HG02642 (cell line): ENCODE results near the gene MUCL1.
"Not testable (repeated sequence)": the region's sequence is repeated elsewhere in the genome, so short reads cannot be mapped to it uniquely, and the experiment has no call there.

Experiments
- ATAC-seq: cut with Tn5 transposase; IDR thresholded peaks from one replicate; pipeline ENCODE4 v1.9.1; 2021; ENCODE audit warnings: mild to moderate bottlenecking; ENCODE audit not compliant: unreplicated experiment, poor library complexity

The MUCL1 gene, protein sequence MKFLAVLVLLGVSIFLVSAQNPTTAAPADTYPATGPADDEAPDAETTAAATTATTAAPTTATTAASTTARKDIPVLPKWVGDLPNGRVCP

DNA sequence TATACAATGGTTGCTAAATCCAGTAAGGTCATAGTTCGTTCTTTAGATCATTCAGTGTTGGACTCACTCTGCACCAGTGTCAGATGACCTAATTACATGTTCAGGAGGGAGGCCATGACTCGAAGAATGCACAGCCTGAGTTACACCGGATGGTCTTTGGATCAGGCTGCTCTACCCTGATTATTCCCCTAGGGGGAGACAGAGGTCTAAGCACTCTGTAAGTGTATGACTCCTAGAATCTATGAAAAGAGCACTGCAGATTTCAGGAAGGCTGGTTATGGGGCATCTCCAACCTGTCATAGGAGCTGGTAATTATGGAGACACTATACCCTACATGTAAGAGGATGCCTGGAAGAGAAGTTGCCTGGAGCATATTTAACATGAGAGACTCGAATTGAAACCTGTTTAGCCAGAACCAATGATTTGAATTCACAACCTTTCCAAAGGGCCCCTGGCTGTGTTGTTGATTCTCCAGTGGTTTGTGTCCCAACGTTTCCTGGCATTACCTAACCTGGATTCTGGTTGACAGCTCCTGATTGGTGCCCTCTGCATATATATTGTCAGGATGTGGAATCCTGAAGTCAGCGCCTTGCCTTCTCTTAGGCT lies at the start of gene MUCL1:
MUCL1 (plus strand) TSS at position 584 of the 606 bp plus-strand sequence. CDS start 67 bp downstream, outside the sequence.
- ATAC-seq = peak; percentile 98

DNA sequence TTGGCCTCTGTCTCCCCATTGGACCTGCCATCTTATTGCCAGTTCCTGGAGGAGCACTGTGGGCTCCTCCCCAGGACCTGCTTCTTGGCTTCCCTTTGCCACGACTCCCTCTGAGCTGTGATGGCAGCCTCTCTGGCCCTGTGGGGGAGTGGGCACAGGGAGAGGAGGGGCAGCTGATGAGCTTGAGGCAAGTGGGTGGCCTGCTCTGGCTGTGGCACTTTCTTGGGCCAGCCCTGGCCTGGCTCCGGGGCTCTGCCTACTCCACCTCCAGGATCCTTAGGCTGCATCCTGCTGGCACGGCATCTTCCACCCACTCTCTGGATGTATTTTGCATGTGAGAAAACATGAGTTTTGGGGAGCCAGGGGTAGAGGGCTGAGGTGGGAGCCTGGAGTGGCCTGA lies 32.6 kb upstream of the MUCL1 start:
- ATAC-seq = no peak

DNA sequence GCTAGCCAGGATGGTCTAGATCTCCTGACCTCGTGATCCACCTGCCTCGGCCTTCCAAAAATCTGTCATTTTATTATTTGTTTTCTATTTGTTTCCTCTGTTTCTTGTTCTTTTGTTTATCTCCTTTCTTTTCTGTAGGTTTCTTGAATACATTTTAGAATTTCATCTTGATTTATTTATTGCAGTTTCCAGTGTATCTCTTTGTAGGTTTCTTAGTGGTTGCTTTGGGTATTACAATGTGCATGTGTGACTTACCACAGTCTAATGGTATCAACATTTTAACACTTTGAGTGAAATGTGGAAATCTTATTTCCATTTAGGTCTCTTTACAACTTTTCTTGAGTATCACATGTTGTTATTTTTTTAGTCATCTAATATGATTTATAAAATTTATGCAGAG lies 29.9 kb upstream of the MUCL1 start:
- no peak for ATAC-seq

DNA sequence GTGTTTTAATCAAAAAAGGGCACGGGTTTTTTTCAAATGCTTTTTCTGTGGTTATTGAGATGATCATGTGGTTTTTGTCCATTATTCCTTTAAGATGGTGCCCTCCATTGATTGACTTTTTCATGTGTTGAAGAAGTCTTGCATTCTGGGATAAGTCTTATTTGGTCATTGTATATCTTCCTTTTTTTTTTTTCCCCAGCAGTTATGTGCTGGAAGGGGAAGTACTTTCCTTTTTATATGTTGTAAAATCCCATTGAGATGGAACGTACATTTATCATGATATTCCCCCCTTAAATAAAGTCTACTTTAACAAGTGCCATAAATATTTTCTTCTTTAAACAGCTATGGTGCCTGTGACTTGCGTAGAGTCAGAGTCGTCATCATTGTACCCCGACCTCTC lies 24.8 kb upstream of the MUCL1 start:
- no peak for ATAC-seq

DNA sequence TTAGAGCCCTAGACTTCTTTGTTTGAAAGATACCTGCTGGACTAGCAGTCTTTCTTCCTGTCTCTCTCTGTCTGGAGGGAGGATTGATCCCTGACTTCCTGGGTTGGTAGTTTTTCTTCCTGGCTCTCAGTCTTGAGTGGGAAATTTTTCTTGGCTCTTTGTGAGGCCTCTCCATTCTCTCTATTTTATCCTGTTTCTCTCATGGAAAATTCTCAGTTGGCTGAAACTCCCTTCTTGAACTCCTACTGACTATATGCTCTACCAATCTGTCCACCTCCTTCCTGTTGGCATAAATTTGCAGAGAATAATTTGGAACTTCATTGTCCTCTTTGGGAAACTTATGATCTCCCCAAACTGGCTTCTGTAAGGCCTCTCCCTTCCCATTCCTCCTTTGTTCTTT lies 24.1 kb upstream of the MUCL1 start:
- no peak for ATAC-seq

DNA sequence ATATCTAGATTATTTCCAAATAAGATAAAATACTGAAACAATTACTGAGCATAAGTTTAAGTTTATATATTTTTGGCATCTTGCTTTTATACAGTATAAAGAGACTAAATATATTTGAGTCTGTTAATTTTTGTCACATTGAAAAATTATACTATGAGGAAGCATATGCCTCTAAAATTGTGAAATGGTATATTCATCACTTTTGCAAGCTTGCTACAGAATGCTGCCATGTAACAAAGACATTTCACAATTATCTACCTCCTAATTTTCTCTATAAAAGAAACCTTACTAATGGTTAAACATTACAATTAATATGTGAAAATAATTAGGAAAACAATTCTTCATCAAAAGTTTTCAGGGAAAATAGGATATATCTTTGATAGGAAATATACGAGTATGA lies 22.7 kb upstream of the MUCL1 start:
- no peak for ATAC-seq

DNA sequence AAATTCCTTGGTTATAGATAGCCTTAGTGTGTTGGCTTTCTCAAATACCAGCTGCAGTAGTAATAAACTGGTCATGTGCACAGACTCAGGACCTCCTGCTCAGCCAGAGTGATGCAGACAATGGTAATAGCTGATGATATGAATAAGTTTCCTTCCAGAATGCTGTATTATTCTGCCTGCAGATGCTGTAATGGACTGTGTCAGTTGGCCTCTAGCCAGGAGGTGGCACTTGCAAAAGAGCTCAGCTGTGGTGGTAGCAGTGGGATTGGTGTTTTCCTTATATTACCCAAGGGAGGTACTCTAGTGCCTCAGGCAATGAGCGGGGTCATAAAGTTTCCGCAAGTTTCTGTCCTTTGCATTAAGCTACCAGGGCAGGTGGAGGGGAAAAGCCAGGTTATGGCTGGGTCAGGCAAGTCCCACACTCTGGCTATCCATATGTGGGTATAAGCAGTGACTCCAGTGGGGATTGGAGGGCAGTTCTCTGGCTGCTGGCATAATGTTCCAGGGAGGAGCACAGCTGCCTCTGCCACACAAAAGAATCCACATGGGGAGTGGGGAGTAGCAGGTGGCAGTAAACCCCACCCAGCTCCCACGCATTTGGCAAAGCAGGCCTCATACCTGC lies 14.0 kb upstream of the MUCL1 start:
- ATAC-seq = no peak

DNA sequence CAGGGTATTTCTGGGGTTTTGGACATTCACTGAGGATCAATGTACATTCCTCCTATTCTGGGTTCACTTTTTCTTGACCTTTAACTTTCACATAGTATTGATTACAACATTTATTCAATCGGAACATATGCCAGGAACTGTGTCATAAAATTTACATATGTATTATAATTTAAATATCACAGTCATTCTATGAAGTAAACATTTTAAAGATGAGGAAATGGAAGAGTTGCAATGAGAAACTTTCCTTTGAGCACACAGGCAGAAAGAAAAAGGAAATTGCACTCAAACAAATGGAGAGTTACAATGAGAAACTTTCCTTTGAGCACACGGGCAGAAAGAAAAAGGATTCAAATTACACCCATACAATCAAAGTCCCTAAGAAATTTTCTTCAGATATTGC lies 3.1 kb downstream of the MUCL1 start:
- ATAC-seq = no peak

DNA sequence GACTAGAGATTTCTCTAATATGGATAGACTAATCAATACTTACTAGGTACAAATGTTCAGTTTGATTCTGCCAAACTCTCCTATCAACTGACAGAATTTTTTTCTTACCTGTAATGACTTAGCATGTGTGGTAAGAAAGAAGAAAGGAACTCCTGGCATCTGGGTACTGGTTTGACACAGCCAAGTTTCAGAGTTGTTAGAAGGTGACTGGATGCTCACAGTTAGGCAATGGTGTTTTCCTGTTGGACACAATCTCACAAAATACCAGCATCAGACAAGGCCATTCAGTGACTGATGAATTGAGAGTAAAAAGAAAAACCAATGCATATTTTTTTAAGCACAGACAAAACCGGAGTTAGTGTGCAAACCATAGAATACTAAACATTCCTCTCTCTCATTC lies 4.2 kb downstream of the MUCL1 start:
- no peak for ATAC-seq

DNA sequence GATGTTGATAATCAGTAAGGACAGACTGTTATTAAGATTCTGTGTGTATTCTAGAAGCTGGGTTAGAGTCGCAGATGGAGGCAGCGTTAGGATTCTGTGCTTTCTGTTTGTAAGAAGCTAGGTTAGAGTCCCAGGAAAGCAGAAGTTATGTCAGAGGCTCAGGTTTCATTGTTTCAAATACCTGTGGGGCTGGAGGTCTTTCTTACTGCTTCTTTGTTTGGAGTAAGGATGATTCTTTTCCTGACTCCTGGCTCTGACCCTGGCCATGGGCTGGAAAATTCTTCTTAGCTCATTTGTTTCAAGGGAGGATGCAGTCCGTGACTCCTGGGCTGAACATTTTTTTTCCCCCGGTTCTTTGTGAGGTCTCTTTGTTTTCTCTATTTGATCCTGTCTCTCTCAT lies 5.2 kb downstream of the MUCL1 start:
- ATAC-seq = no peak

DNA sequence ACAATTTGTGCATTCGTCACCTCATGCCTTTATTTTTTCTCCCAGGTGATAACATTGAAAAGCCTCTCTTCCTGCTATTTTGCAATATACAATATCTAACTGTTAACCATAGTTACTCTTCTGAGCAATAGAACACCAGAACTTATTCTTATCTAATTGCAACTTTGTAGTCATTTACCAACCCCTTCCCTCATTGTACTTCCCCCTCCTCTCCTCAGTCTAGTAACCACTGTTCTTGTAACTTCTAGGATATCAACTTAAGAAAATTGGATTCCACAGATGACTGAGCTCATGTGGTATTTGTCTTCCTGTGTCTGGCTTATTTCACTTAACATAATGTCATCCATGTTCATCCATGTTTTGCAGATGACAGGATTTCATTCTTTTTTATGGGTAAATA lies 7.6 kb downstream of the MUCL1 start:
- ATAC-seq = no peak

DNA sequence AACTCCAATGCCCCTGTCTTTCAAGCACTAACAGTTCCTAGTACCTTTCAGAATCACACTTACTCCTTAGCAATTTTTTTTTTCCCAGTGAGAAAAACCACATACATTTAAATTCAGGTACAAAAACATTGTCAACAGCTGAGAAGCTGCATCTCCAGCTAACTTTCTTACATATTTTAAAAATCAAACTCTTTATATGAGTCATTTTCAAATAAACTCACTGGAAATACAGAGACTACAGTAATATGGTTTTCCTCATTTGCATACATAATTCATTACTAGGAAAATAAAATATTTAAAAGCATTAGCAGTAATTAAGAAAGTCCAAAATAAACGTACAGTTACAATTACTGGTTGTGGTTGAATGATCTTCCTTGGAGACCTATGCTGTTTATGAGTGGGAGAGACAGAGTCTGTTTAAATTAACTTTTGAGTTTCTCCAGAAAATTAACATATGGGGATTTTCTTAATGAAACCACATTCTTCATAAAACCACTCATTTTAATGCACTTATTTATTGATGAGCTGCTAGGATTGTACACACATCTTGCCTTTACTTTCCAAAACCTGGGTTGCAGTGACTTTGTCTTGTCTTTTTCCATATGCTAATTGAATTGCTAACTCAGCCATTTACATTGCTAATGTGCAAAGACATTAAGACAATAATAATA lies 9.8 kb downstream of the MUCL1 start:
- no peak for ATAC-seq

DNA sequence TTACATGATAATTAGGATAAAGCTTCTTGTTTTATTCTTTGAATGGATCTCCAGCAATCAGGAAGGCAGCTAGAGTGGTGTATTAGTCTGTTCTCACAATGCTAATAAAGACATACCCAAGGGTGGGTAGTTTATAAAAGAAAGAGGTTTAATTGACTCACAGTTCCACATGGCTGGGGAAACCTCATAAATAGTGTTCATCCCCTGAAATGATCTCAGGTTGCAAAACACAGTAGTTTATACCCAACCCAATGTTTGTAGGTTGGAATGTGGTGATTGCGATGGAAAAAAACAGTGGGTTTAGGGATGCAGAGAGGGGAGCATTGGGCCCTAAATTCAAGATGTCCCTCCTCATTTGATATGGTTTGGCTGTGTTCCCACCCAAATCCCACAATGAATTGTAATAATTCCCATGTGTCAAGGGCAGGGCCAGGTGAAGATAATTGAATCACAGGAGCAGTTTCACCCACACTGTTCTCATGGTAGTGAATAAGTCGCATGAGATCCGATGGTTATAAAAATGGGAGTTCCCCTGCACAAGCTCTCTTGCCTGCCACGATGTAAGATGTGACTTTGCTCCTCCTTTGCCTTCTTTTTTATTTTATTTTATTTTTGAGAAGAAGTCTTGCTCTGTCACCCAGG lies 11.5 kb downstream of the MUCL1 start:
- ATAC-seq = no peak

DNA sequence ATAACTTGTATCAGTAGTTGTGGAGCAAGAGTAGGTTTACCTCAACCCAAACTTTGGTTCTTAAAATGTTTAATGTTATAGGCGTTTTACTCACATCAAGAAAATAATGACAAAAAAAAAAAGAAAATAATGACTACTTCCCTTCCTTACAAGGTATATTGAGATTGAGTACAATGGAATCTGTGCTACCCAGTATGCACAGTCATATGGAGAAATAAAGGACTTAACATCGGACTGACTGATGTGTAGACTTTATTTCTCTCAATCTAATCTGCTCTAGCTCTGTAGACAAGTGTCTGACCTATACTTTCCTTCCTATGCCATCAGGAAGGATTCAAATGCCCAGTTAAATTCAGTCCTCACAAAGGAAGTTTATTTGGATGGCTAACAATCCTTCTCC lies 14.4 kb downstream of the MUCL1 start:
- ATAC-seq = no peak

DNA sequence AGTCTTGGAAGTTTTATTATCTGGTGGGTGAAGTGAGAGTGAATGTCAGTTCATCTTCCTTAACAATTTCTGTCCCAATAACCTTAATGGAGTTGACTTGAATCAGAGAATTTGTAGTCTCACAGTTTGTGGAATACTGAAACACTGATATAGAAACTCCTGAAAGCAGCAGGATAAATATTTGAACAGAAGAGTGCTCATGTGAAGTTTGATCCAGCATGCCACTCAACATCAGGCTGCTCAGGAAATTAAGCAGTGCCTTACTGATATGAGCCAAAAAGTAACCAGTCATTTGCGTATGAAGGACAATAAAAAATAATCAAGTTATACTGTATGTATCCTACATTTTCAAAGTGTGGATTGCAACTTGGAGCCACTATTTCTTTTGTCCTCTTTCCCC lies 15.7 kb downstream of the MUCL1 start:
- no peak for ATAC-seq

DNA sequence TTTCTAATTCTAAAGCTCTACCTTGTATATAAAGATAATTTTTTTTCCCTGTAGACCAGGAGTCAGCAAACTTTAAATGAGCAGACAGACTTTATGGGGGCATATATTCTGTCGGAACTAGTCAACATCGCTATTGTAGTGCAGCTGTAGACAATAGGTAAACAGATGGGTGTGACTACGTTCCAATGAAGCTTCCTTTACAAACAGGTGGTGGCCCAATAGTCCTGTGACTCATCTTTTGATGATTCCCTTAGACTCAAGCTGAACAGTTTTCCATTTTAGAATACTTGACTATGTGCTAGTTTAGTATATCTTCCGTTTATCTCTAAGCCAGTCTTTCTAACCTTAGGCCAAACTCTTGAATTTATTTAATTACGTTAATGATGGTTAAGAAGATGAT lies 16.3 kb downstream of the MUCL1 start:
- no peak for ATAC-seq

DNA sequence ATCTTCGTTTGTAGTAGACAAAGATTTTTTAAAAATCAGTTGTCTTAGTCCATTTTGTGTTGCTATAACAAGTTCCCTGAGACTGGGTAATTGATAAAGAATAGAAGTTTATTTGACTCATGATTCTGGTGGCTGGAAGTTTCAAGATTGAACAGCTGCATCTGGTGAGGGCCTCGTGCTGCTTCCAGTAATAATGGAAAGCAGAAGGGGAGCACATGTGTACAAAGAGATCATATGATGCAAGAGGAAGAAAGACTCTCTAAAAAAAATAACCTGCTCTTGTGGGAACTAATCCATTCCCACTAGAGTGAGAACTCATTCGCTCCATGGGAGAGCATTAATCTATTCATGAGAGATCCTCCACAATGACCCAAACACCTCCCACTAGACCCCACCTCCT lies 24.8 kb downstream of the MUCL1 start:
- no peak for ATAC-seq

DNA sequence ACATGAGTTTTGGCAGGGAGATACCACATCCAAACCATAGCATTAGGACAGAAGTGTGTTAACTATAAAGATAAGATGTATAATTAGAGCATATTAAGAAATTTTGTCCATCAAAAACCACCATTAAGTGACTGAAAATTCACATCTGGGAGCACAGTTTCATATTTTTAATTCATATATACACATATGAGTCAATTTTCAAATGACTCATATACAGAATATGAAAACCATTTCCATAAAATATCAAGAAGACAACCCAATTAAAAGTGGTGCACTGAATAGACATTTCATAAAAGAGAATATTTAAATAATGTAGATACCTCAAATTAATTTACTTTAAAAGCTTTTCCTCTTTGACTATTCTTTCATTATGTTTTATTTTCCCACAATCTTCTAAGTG lies 25.3 kb downstream of the MUCL1 start:
- ATAC-seq = no peak

DNA sequence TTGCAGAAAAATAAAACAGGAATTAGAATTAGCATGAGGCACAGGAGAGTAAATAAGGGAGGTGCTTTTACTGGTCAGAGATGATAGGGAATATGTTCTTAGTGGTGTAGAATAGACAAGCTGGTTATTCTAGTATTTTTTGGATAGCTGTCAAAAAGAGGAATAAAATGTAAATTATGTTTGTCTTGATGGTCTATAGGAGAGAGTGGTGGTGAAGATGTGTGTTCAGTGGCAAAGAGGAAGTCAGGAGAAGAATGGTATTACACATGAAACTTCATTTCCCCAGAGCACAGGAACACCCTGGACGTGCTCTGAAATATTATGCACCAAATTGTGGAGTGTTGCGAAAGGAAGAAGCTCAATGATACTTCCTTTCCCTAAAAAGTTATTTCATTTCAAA lies 27.8 kb downstream of the MUCL1 start:
- ATAC-seq = no peak

DNA sequence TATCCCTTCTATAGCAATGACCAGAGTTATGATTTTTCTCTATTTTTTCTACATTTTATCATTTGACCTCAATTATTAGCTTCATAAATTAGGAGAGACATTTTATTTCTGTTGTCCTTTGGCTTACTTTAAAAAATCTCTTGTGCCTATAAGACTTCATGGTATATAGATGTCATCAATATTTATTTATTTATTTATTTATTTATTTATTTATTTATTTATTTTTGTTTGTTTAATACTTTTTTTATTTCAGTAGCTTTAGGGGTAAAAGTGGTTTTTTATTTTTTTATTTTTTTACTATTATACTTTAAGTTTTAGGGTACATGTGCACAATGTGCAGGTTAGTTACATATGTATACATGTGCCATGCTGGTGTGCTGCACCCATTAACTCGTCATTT lies 28.3 kb downstream of the MUCL1 start:
- ATAC-seq = not testable (repeated sequence)

DNA sequence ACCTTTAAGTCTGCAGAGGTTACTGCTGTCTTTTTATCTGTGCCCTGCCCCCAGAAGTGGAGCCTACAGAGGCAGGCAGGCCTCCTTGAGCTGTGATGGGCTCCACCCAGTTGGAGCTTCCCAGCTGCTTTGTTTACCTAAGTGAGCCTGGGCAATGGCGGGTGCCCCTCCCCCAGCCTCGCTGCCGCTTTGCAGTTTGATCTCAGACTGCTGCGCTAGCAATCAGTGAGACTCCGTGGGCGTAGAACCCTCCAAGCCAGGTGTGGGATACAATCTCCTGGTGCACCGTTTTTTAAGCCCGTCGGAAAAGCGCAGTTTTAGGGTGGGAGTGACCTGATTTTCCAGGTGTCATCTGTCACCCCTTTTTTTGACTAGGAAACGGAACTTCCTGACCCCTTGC lies 34.1 kb downstream of the MUCL1 start:
- ATAC-seq = not testable (repeated sequence)
